HepG2 (cell line): ENCODE data around the gene PYGB. TPM values are rescaled to one million over a fixed set of nuclear protein-coding genes. Genes with fewer than 3 reads are reported as not detected.

Experiments used
- ATF4 ChIP-seq, 2 experiments: fragments of 450-650 bp in 1 of 2; sonication (generic) in 1 of 2; formaldehyde crosslinking; IDR thresholded peaks; 2 replicates each; pipeline versions ENCODE4 v1.5.0 to v1.8.0; 2020 to 2022; ENCODE audit warnings: mild to moderate bottlenecking in 1 of 2, missing genetic modification reagents in 1 of 2
- CBX5 ChIP-seq: sonication (generic); formaldehyde crosslinking; IDR thresholded peaks from 2 replicates; pipeline ENCODE4 v1.4.0; 2020; ENCODE audit warnings: missing genetic modification reagents, borderline replicate concordance
- CCDC6 ChIP-seq: sonication (generic); formaldehyde crosslinking; IDR thresholded peaks from 2 replicates; pipeline ENCODE4 v1.8.1; 2022; ENCODE audit warnings: mild to moderate bottlenecking, missing genetic modification reagents, moderate library complexity
- DPF2 ChIP-seq: sonication (generic); formaldehyde crosslinking; IDR thresholded peaks from 2 replicates; pipeline ENCODE4 v1.4.0; 2020; ENCODE audit warnings: mild to moderate bottlenecking, low read depth, missing genetic modification reagents, borderline replicate concordance
- FLYWCH1 ChIP-seq: sonication (generic); formaldehyde crosslinking; IDR thresholded peaks from 2 replicates; pipeline ENCODE4 v1.8.1; 2023; ENCODE audit warnings: mild to moderate bottlenecking, missing genetic modification reagents
- FOXK2 ChIP-seq: fragments of 450-650 bp; IDR thresholded peaks from 2 replicates; pipeline ENCODE4 v1.6.1; 2016
- KDM3A ChIP-seq: IDR thresholded peaks from 2 replicates; pipeline ENCODE4 v1.6.1; 2018; ENCODE audit warnings: low read depth, missing compliant biosample characterization
- MEIS2 ChIP-seq: sonication (generic); formaldehyde crosslinking; IDR thresholded peaks from 2 replicates; pipeline ENCODE4 v1.9.0; 2021; ENCODE audit warnings: mild to moderate bottlenecking, missing genetic modification reagents
- PTBP1 ChIP-seq: fragments of 200-400 bp; formaldehyde crosslinking; IDR thresholded peaks from 2 replicates; pipeline ENCODE4 v1.6.1; 2018; ENCODE audit warnings: low read length, low read depth; ENCODE audit not compliant: poor library complexity, severe bottlenecking
- SOX5 ChIP-seq: IDR thresholded peaks from 2 replicates; pipeline ENCODE4 v1.6.1; 2016; ENCODE audit warnings: borderline replicate concordance
- ZBTB2 ChIP-seq: sonication (generic); formaldehyde crosslinking; IDR thresholded peaks from 2 replicates; pipeline ENCODE4 v1.8.0; 2022; ENCODE audit warnings: low read depth, missing genetic modification reagents
- ZBTB37 ChIP-seq: sonication (generic); formaldehyde crosslinking; IDR thresholded peaks from 2 replicates; pipeline ENCODE4 v1.4.0; 2020; ENCODE audit warnings: mild to moderate bottlenecking, missing genetic modification reagents
- ZNF136 ChIP-seq: sonication (generic); formaldehyde crosslinking; IDR thresholded peaks from 2 replicates; pipeline ENCODE4 v1.8.1; 2022; ENCODE audit warnings: low read depth, mild to moderate bottlenecking, moderate library complexity, missing genetic modification reagents
- ZNF205 ChIP-seq: IDR thresholded peaks from 2 replicates; pipeline ENCODE4 v1.6.1; 2018; ENCODE audit warnings: missing biosample characterization, missing genetic modification reagents
- ZNF546 ChIP-seq: sonication (generic); formaldehyde crosslinking; conservative IDR thresholded peaks from 2 replicates; pipeline ENCODE4 v1.8.1; 2023; ENCODE audit warnings: mild to moderate bottlenecking, missing genetic modification reagents
- ZSCAN25 ChIP-seq: sonication (generic); formaldehyde crosslinking; IDR thresholded peaks from 2 replicates; pipeline ENCODE4 v1.8.0; 2022; ENCODE audit warnings: mild to moderate bottlenecking, missing genetic modification reagents
- polyA plus RNA-seq, 8 experiments: library from polyadenylated mRNA; depleted of rRNA in 3 of 8; stranded (reverse) in 7 of 8; unstranded in 1 of 8; fragments of >200 nt; fragmentation: Illumina TruSeq in 4 of 8; extraction: Trizol in 4 of 8; gene quantifications; 2 replicates each; pipeline versions ENCODE4 v1.2.1 to v1.2.3, GENCODE V29; 2011 to 2016; ENCODE audit warnings: low read depth in 4 of 8, missing spikeins in 1 of 8, mixed read lengths in 1 of 8; ENCODE audit not compliant: insufficient read depth in 1 of 8
- total RNA-seq, 5 experiments: library from RNA; depleted of rRNA; stranded (reverse); fragments of >200 nt; fragmentation: Illumina TruSeq; extraction: Trizol; gene quantifications; 2 replicates each; pipeline ENCODE4 v1.2.3, GENCODE V29; 2016; ENCODE audit warnings: low read depth in 1 of 5
- TF ChIP-seq, protein P1 (sequence below): sonication (generic); formaldehyde crosslinking; IDR thresholded peaks from 2 replicates; pipeline ENCODE4 v1.4.0; 2020; ENCODE audit warnings: missing genetic modification reagents, borderline replicate concordance
- TF ChIP-seq, protein P2 (sequence below): sonication (generic); formaldehyde crosslinking; IDR thresholded peaks from 2 replicates; pipeline ENCODE4 v1.4.0; 2020; ENCODE audit warnings: missing genetic modification reagents

The PYGB gene
- total and polyA plus RNA-seq, 2 of the 13 experiments (the other 11 are each of a cell fraction or from before 2014, with no cell fraction given), result 24.2 to 86.3 TPM

GRCh38 chr20:25246182-25246999 is 1.5 kb upstream of the PYGB start (continued):
- TF ChIP-seq DPF2 (CRISPR knock-in tag) (0 out of 2 replicates have a peak, but pooled peaks have one; percentile 1), ZSCAN25 (CRISPR knock-in tag) (no peak), ZNF205 (CRISPR knock-in tag) (no peak), ZBTB2 (CRISPR knock-in tag) (no peak), FLYWCH1 (CRISPR knock-in tag) (0 out of 2 replicates have a peak, but pooled peaks have one; percentile 9), KDM3A (CRISPR knock-in tag) (no peak), ZBTB37 (CRISPR knock-in tag) (0 out of 2 replicates have a peak, but pooled peaks have one; percentile 9), FOXK2 (no peak), ATF4 (CRISPR knock-in tag; IDR thresholded peaks at IDR 0.05) (peak in 1 of 2 experiments; percentile 56; a peak in 2 of 4 replicates), CBX5 (CRISPR knock-in tag) (no peak), SOX5 (CRISPR knock-in tag) (no peak), MEIS2 (no peak), ZNF546 (CRISPR knock-in tag) (no peak), PTBP1 (no peak), CCDC6 (CRISPR knock-in tag) (no peak), ZNF136 (CRISPR knock-in tag) (0 out of 2 replicates have a peak, but pooled peaks have one; percentile 19)
- TF ChIP-seq, protein P1, sequence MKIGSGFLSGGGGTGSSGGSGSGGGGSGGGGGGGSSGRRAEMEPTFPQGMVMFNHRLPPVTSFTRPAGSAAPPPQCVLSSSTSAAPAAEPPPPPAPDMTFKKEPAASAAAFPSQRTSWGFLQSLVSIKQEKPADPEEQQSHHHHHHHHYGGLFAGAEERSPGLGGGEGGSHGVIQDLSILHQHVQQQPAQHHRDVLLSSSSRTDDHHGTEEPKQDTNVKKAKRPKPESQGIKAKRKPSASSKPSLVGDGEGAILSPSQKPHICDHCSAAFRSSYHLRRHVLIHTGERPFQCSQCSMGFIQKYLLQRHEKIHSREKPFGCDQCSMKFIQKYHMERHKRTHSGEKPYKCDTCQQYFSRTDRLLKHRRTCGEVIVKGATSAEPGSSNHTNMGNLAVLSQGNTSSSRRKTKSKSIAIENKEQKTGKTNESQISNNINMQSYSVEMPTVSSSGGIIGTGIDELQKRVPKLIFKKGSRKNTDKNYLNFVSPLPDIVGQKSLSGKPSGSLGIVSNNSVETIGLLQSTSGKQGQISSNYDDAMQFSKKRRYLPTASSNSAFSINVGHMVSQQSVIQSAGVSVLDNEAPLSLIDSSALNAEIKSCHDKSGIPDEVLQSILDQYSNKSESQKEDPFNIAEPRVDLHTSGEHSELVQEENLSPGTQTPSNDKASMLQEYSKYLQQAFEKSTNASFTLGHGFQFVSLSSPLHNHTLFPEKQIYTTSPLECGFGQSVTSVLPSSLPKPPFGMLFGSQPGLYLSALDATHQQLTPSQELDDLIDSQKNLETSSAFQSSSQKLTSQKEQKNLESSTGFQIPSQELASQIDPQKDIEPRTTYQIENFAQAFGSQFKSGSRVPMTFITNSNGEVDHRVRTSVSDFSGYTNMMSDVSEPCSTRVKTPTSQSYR (CRISPR knock-in tag), result no peak
- TF ChIP-seq, protein P2, sequence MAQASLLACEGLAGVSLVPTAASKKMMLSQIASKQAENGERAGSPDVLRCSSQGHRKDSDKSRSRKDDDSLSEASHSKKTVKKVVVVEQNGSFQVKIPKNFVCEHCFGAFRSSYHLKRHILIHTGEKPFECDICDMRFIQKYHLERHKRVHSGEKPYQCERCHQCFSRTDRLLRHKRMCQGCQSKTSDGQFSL, result peak; percentile 55; the same call in 1 of the 2 replicates
